HG02938 (cell line): ENCODE measurements around the gene CADPS2.

Experiments used
- ATAC-seq: cut with Tn5 transposase; IDR thresholded peaks from one replicate; pipeline ENCODE4 v1.9.1; 2021; ENCODE audit warnings: mild to moderate bottlenecking, moderate library complexity; ENCODE audit not compliant: unreplicated experiment

Gene CADPS2

GRCh38 chr7:122886357-122887081 lies at the start of gene CADPS2:
Gene CADPS2 (minus strand): TSS chr7:122886460. CDS start chr7:122886337, 123 bp downstream.
- ATAC-seq: peak; percentile 66

- no peak for ATAC-seq
These were observed 49.4 kb upstream of the CADPS2 start for GRCh38 chr7:122935620-122936019.

- ATAC-seq: no peak
These were observed 33.5 kb upstream of the CADPS2 start for GRCh38 chr7:122919643-122920181.

- no peak for ATAC-seq
These were observed 28.6 kb upstream of the CADPS2 start for GRCh38 chr7:122914812-122915211.

GRCh38 chr7:122913608-122914007 lies 27.3 kb upstream of the CADPS2 start:
- ATAC-seq: no peak

GRCh38 chr7:122902751-122903495 lies 16.7 kb upstream of the CADPS2 start:
- ATAC-seq: peak; percentile 87

GRCh38 chr7:122901250-122901649 lies 15.0 kb upstream of the CADPS2 start:
- no peak for ATAC-seq

GRCh38 chr7:122896509-122896908 lies 10.2 kb upstream of the CADPS2 start:
- no peak for ATAC-seq

- ATAC-seq: no peak
These were observed 7.2 kb upstream of the CADPS2 start for GRCh38 chr7:122893486-122893885.

GRCh38 chr7:122889116-122889515 lies 2.9 kb upstream of the CADPS2 start:
- ATAC-seq: no peak

GRCh38 chr7:122887848-122888247 lies 1.6 kb upstream of the CADPS2 start:
- ATAC-seq: no peak

- ATAC-seq: peak; percentile 18
These were observed 938 bp upstream of the CADPS2 start for GRCh38 chr7:122887198-122887597.

- ATAC-seq: peak; percentile 36
These were observed 490 bp downstream of the CADPS2 start for GRCh38 chr7:122885583-122886356.

GRCh38 chr7:122884186-122884585 lies 2.1 kb downstream of the CADPS2 start:
- no peak for ATAC-seq

GRCh38 chr7:122883049-122883680 lies 3.1 kb downstream of the CADPS2 start:
- ATAC-seq: no peak

- ATAC-seq: no peak
These were observed 4.9 kb downstream of the CADPS2 start for GRCh38 chr7:122881324-122881723.

GRCh38 chr7:122869260-122869659 lies 17.0 kb downstream of the CADPS2 start:
- ATAC-seq: no peak

GRCh38 chr7:122867471-122867980 lies 18.7 kb downstream of the CADPS2 start:
- no peak for ATAC-seq

GRCh38 chr7:122864838-122865237 lies 21.4 kb downstream of the CADPS2 start:
- ATAC-seq: no peak

GRCh38 chr7:122864016-122864415 lies 22.2 kb downstream of the CADPS2 start:
- ATAC-seq: no peak

- no peak for ATAC-seq
These were observed 27.9 kb downstream of the CADPS2 start for GRCh38 chr7:122858320-122858719.
